ENCODE data around the gene ZNF19. TPM values are rescaled to one million over a fixed set of nuclear protein-coding genes. Genes with fewer than 3 reads are reported as not detected.

ZNF19 gene
- total and polyA plus RNA-seq, 9 of the 15 experiments (the other 6 are each of a cell fraction or from before 2014, with no cell fraction given) = 1.2 to 2.8 (median 1.8) TPM

DNA sequence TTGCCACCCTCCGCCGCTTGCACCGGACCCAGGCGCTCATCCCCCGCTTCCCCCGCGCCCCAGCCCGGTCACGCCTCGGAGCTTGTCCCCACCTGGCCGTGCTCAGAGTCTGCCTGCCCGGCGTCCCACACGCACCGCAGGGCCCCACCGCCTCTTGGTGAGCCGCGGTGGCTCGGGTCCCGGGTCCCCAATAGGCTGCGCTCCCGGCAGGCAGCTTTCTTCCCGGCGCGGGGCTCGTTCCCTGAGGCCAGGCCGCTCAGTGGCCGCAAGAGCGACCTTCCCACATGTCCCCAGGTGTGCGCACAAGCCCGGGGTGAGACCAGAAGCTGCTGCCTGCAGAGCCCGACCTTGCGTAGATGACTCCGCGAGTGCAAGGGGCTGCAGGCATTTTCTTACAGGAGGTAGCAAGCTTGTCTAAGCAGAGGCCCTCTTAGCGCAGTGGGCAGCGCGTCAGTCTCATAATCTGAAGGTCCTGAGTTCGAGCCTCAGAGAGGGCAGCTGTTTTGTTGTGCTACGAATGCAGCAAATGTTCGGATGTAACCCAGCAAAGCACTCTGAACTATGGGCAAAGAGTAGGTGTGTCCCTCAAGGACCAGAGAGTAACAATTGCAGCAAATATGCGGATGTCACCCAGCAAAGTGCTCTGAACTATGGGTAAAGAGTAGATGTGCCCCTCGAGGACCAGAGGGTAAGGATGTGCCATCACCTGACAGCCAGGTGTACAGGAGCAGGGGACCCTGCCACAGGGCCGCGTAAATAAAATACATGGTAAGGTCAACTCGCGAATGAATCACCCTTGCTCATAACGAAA is 62.9 kb downstream of the ZNF19 start (continued):
- TF ChIP-seq, protein P1, sequence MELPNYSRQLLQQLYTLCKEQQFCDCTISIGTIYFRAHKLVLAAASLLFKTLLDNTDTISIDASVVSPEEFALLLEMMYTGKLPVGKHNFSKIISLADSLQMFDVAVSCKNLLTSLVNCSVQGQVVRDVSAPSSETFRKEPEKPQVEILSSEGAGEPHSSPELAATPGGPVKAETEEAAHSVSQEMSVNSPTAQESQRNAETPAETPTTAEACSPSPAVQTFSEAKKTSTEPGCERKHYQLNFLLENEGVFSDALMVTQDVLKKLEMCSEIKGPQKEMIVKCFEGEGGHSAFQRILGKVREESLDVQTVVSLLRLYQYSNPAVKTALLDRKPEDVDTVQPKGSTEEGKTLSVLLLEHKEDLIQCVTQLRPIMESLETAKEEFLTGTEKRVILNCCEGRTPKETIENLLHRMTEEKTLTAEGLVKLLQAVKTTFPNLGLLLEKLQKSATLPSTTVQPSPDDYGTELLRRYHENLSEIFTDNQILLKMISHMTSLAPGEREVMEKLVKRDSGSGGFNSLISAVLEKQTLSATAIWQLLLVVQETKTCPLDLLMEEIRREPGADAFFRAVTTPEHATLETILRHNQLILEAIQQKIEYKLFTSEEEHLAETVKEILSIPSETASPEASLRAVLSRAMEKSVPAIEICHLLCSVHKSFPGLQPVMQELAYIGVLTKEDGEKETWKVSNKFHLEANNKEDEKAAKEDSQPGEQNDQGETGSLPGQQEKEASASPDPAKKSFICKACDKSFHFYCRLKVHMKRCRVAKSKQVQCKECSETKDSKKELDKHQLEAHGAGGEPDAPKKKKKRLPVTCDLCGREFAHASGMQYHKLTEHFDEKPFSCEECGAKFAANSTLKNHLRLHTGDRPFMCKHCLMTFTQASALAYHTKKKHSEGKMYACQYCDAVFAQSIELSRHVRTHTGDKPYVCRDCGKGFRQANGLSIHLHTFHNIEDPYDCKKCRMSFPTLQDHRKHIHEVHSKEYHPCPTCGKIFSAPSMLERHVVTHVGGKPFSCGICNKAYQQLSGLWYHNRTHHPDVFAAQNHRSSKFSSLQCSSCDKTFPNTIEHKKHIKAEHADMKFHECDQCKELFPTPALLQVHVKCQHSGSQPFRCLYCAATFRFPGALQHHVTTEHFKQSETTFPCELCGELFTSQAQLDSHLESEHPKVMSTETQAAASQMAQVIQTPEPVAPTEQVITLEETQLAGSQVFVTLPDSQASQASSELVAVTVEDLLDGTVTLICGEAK (IDR thresholded peaks at IDR 0.05) = peak; percentile 78
- TF ChIP-seq, protein P1 (CRISPR knock-in tag; IDR thresholded peaks at IDR 0.05) = no peak
- TF ChIP-seq, protein P2, sequence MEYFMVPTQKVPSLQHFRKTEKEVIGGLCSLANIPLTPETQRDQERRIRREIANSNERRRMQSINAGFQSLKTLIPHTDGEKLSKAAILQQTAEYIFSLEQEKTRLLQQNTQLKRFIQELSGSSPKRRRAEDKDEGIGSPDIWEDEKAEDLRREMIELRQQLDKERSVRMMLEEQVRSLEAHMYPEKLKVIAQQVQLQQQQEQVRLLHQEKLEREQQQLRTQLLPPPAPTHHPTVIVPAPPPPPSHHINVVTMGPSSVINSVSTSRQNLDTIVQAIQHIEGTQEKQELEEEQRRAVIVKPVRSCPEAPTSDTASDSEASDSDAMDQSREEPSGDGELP (CRISPR knock-in tag; IDR thresholded peaks at IDR 0.05; ENCODE audit: borderline replicate concordance) = peak; percentile 45
- TF ChIP-seq, protein P3, sequence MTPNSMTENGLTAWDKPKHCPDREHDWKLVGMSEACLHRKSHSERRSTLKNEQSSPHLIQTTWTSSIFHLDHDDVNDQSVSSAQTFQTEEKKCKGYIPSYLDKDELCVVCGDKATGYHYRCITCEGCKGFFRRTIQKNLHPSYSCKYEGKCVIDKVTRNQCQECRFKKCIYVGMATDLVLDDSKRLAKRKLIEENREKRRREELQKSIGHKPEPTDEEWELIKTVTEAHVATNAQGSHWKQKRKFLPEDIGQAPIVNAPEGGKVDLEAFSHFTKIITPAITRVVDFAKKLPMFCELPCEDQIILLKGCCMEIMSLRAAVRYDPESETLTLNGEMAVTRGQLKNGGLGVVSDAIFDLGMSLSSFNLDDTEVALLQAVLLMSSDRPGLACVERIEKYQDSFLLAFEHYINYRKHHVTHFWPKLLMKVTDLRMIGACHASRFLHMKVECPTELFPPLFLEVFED (CRISPR knock-in tag; conservative IDR thresholded peaks at IDR 0.05) = peak; percentile 45; the same call in 1 of the 2 replicates
- TF ChIP-seq, protein P4, sequence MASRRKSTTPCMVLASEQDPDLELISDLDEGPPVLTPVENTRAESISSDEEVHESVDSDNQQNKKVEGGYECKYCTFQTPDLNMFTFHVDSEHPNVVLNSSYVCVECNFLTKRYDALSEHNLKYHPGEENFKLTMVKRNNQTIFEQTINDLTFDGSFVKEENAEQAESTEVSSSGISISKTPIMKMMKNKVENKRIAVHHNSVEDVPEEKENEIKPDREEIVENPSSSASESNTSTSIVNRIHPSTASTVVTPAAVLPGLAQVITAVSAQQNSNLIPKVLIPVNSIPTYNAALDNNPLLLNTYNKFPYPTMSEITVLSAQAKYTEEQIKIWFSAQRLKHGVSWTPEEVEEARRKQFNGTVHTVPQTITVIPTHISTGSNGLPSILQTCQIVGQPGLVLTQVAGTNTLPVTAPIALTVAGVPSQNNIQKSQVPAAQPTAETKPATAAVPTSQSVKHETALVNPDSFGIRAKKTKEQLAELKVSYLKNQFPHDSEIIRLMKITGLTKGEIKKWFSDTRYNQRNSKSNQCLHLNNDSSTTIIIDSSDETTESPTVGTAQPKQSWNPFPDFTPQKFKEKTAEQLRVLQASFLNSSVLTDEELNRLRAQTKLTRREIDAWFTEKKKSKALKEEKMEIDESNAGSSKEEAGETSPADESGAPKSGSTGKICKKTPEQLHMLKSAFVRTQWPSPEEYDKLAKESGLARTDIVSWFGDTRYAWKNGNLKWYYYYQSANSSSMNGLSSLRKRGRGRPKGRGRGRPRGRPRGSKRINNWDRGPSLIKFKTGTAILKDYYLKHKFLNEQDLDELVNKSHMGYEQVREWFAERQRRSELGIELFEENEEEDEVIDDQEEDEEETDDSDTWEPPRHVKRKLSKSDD (conservative IDR thresholded peaks at IDR 0.05; ENCODE audit: low read length) = no peak
- TF ChIP-seq ZSCAN29 (IDR thresholded peaks at IDR 0.05) (0 out of 2 replicates have a peak, but pooled peaks have one; percentile 55), ESRRA (IDR thresholded peaks at IDR 0.05; ENCODE audit: borderline replicate concordance, low read depth) (peak; percentile 65; the same call in 1 of the 2 replicates), ZNF707 (CRISPR knock-in tag; conservative IDR thresholded peaks at IDR 0.05) (no peak), NR1H2 (CRISPR knock-in tag; IDR thresholded peaks at IDR 0.05) (0 out of 2 replicates have a peak, but pooled peaks have one; percentile 28), ZEB2 (IDR thresholded peaks at IDR 0.05) (peak; percentile 99), HNRNPL (IDR thresholded peaks at IDR 0.05; ENCODE audit: low read depth, low read length) (0 out of 2 replicates have a peak, but pooled peaks have one; percentile 54), ATF7 (IDR thresholded peaks at IDR 0.05) (0 out of 2 replicates have a peak, but pooled peaks have one; percentile 30)
